Suprapubic skin (tissue), 4 donors: Measurements from ENCODE around the gene BMPR1B.

Experiments used
- POLR2A ChIP-seq, 2 donors: fragments of 450-650 bp; IDR thresholded peaks; one replicate each; pipeline ENCODE4 v1.6.1; 2017; ENCODE audit warnings: antibody characterized with exemption in 2 of 2, mild to moderate bottlenecking in 2 of 2, moderate library complexity in 2 of 2
- POLR2AphosphoS5 ChIP-seq, 3 donors: sonication (generic); formaldehyde crosslinking; IDR thresholded peaks; one replicate each; pipeline ENCODE4 v1.6.1; 2017; ENCODE audit warnings: antibody characterized with exemption in 3 of 3
- TF ChIP-seq, protein P1 (sequence below), 2 donors: fragments of 200-600 bp in 1 of 2; fragments of 450-650 bp in 1 of 2; sonication (generic) in 1 of 2; IDR thresholded peaks; one replicate each; pipeline ENCODE4 v1.5.1; 2016 to 2019; ENCODE audit warnings: antibody characterized with exemption in 2 of 2, mild to moderate bottlenecking in 1 of 2, moderate library complexity in 1 of 2

DNA sequence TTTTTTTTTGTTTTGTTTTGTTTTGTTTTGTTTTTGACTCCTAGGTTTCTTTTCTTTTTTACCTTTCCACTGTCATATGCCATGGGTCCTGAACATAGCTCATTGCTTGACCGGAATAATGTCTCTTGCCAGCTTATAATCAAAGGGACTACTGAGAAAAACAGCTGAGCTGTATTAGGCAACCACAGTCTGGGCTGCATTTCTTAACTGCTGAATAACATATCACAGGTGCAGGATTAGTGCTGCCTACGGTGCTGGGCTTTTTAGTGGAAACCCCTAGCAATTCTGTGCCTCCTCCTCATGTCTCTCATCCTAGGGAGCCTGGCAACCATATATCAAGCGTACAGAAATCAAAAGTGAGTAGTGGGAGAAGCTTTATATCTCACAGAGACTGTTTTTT, 333.5 kb downstream of the BMPR1B start:
- TF ChIP-seq, protein P1, sequence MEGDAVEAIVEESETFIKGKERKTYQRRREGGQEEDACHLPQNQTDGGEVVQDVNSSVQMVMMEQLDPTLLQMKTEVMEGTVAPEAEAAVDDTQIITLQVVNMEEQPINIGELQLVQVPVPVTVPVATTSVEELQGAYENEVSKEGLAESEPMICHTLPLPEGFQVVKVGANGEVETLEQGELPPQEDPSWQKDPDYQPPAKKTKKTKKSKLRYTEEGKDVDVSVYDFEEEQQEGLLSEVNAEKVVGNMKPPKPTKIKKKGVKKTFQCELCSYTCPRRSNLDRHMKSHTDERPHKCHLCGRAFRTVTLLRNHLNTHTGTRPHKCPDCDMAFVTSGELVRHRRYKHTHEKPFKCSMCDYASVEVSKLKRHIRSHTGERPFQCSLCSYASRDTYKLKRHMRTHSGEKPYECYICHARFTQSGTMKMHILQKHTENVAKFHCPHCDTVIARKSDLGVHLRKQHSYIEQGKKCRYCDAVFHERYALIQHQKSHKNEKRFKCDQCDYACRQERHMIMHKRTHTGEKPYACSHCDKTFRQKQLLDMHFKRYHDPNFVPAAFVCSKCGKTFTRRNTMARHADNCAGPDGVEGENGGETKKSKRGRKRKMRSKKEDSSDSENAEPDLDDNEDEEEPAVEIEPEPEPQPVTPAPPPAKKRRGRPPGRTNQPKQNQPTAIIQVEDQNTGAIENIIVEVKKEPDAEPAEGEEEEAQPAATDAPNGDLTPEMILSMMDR (IDR thresholded peaks at IDR 0.05) = no peak
- TF ChIP-seq POLR2A (IDR thresholded peaks at IDR 0.05) (no peak), POLR2AphosphoS5 (IDR thresholded peaks at IDR 0.05) (no peak)
